HG03066 (cell line): ENCODE measurements around the gene PMS2.
"Not testable (repeated sequence)": the region's sequence is repeated elsewhere in the genome, so short reads cannot be mapped to it uniquely, and the experiment has no call there.

ENCODE experiments used
- ATAC-seq: cut with Tn5 transposase; IDR thresholded peaks from one replicate; pipeline ENCODE4 v1.9.1; 2021; ENCODE audit warnings: low read depth; ENCODE audit not compliant: unreplicated experiment

PMS2 gene

GRCh38 chr7:6008668-6009611 lies at the start of gene PMS2, which contains the start of gene AIMP2:
Gene PMS2 (minus strand): TSS chr7:6009049. CDS start chr7:6009019, 30 bp downstream.
Gene AIMP2 (plus strand): TSS chr7:6009272. CDS start chr7:6009364, 92 bp downstream.
- peak; percentile 96 for ATAC-seq

GRCh38 chr7:6057316-6058129 lies 48.7 kb upstream of the PMS2 start:
- no peak for ATAC-seq

GRCh38 chr7:6056616-6057015 lies 47.8 kb upstream of the PMS2 start:
- ATAC-seq: no peak

GRCh38 chr7:6051185-6051584 lies 42.3 kb upstream of the PMS2 start:
- not testable (repeated sequence) for ATAC-seq

- ATAC-seq: no peak
These were observed 40.9 kb upstream of the PMS2 start for GRCh38 chr7:6049780-6050179.

- no peak for ATAC-seq
These were observed 26.8 kb upstream of the PMS2 start for GRCh38 chr7:6035686-6036085.

- no peak for ATAC-seq
These were observed 26.3 kb upstream of the PMS2 start for GRCh38 chr7:6035165-6035564.

- ATAC-seq: no peak
These were observed 23.8 kb upstream of the PMS2 start for GRCh38 chr7:6032641-6033040.

GRCh38 chr7:6032167-6032566 lies 23.3 kb upstream of the PMS2 start:
- ATAC-seq: no peak

GRCh38 chr7:6031567-6031966 lies 22.7 kb upstream of the PMS2 start:
- ATAC-seq: no peak

GRCh38 chr7:6030988-6031387 lies 22.1 kb upstream of the PMS2 start, which contains the start of gene ANKRD61:
Gene ANKRD61 (plus strand): TSS chr7:6031376. CDS start chr7:6031376, 0 bp downstream.
- no peak for ATAC-seq

GRCh38 chr7:6028563-6028962 lies 19.7 kb upstream of the PMS2 start:
- ATAC-seq: no peak

- no peak for ATAC-seq
These were observed 19.0 kb upstream of the PMS2 start for GRCh38 chr7:6027806-6028365.

GRCh38 chr7:6026820-6027311 lies 18.0 kb upstream of the PMS2 start:
- no peak for ATAC-seq

- ATAC-seq: peak; percentile 72
These were observed 17.4 kb upstream of the PMS2 start for GRCh38 chr7:6026011-6026819.

GRCh38 chr7:6023974-6024435 lies 15.2 kb upstream of the PMS2 start:
- ATAC-seq: no peak

- no peak for ATAC-seq
These were observed 13.9 kb upstream of the PMS2 start for GRCh38 chr7:6022707-6023106.

GRCh38 chr7:6020371-6021286 lies 11.8 kb upstream of the PMS2 start:
- ATAC-seq: no peak

GRCh38 chr7:6016653-6016966 lies 7.8 kb upstream of the PMS2 start:
- no peak for ATAC-seq
